Endothelial cell of umbilical vein (primary cell): ENCODE data around the gene CALN1.

ENCODE experiments used
- POLR2A ChIP-seq: IDR thresholded peaks from 2 replicates; pipeline ENCODE4 v1.6.1; 2012; ENCODE audit warnings: low read depth, mild to moderate bottlenecking, control low read depth, low read length
- TF ChIP-seq, protein P1 (sequence below): IDR thresholded peaks from 2 replicates; pipeline ENCODE4 v1.6.1; 2011; ENCODE audit not compliant: insufficient read depth, insufficient read length

DNA sequence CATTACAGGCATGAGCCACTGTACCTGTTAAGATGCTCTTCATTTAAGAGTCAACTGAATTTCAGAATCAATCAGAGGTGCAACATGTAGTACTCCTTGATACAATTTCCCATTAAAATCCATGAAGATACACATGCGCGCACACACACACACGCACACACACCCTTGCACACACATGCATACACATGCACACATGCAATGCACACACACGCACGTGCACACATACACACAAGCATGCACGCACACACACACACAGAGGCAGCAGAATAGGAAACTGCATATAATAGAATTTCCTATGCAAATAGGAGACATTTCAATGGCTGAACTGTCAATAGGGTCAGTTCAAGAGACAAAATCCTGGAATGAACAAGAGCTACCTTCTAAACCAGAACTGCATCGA lies 192.6 kb downstream of the CALN1 start:
- TF ChIP-seq, protein P1, sequence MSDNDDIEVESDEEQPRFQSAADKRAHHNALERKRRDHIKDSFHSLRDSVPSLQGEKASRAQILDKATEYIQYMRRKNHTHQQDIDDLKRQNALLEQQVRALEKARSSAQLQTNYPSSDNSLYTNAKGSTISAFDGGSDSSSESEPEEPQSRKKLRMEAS: no peak
- TF ChIP-seq POLR2A: no peak
